Mononuclear cell (primary cell): Measurements from ENCODE around the gene MACC1. TPM values are rescaled to one million over a fixed set of nuclear protein-coding genes. Genes with fewer than 3 reads are reported as not detected.

Experiments used
- H3K27me3 ChIP-seq: 2 replicates; pipeline ENCODE4 v1.6.0; 2011; ENCODE audit warnings: low read length, control low read depth; ENCODE audit not compliant: insufficient read depth
- H3K4me1 ChIP-seq: 2 replicates; pipeline ENCODE4 v1.5.1; 2011; ENCODE audit warnings: mild to moderate bottlenecking, low read length, control low read depth; ENCODE audit not compliant: insufficient read depth
- H3K4me3 ChIP-seq: 2 replicates; pipeline ENCODE4 v1.5.1; 2011; ENCODE audit warnings: mild to moderate bottlenecking, low read length, moderate library complexity
- H3K9me3 ChIP-seq: 2 replicates; pipeline ENCODE4 v1.5.1; 2011; ENCODE audit warnings: low read depth, mild to moderate bottlenecking, control low read depth, low read length
- total RNA-seq: library from RNA; depleted of rRNA; stranded (reverse); fragments of >200 nt; gene quantifications from one replicate; pipeline ENCODE4 v1.2.3, GENCODE V29; 2012

Gene MACC1
- total RNA-seq, 1 donor = 1.0 TPM

GRCh38 chr7:20237464-20238193, 20.4 kb upstream of the MACC1 start:
- Histone ChIP-seq H3K4me3 (no peak overlapping the region), H3K9me3 (no peaks in the 10 kb centered on the region), H3K27me3 (no peaks in the 10 kb centered on the region), H3K4me1 (peaks cover 5% of the 10 kb centered on the region)

GRCh38 chr7:20236790-20237189, 19.6 kb upstream of the MACC1 start:
- Histone ChIP-seq H3K9me3 (no peaks in the 10 kb centered on the region), H3K4me3 (no peak overlapping the region), H3K4me1 (peaks cover 5% of the 10 kb centered on the region), H3K27me3 (no peaks in the 10 kb centered on the region)

GRCh38 chr7:20236043-20236442, 18.9 kb upstream of the MACC1 start:
- Histone ChIP-seq H3K4me1 (peaks cover 5% of the 10 kb centered on the region), H3K27me3 (no peaks in the 10 kb centered on the region)

GRCh38 chr7:20235288-20235687, 18.1 kb upstream of the MACC1 start:
- H3K27me3 ChIP-seq = no peaks in the 10 kb centered on the region
- peaks cover 5% of the 10 kb centered on the region for H3K4me1 ChIP-seq
- H3K9me3 ChIP-seq = no peaks in the 10 kb centered on the region
- no peak overlapping the region for H3K4me3 ChIP-seq

More at GRCh38 chr7:20236043-20236442, 18.9 kb upstream of the MACC1 start:
- Histone ChIP-seq H3K4me3 (no peak overlapping the region), H3K9me3 (no peaks in the 10 kb centered on the region)

- Histone ChIP-seq H3K9me3 (no peaks in the 10 kb centered on the region), H3K4me3 (no peak overlapping the region), H3K27me3 (no peaks in the 10 kb centered on the region), H3K4me1 (peaks cover under 1% of the 10 kb centered on the region)
These were observed 16.2 kb upstream of the MACC1 start for GRCh38 chr7:20233362-20233761.

GRCh38 chr7:20232848-20233247, 15.7 kb upstream of the MACC1 start:
- Histone ChIP-seq H3K27me3 (no peaks in the 10 kb centered on the region), H3K4me3 (no peak overlapping the region), H3K9me3 (no peaks in the 10 kb centered on the region), H3K4me1 (no peaks in the 10 kb centered on the region)

GRCh38 chr7:20229646-20230500, 12.7 kb upstream of the MACC1 start:
- Histone ChIP-seq H3K9me3 (no peaks in the 10 kb centered on the region), H3K27me3 (no peaks in the 10 kb centered on the region), H3K4me3 (no peak overlapping the region), H3K4me1 (no peaks in the 10 kb centered on the region)

- Histone ChIP-seq H3K9me3 (no peaks in the 10 kb centered on the region), H3K4me1 (no peaks in the 10 kb centered on the region), H3K27me3 (no peaks in the 10 kb centered on the region), H3K4me3 (no peak overlapping the region)
These were observed 11.9 kb upstream of the MACC1 start for GRCh38 chr7:20229081-20229480.

GRCh38 chr7:20228654-20229053, 11.5 kb upstream of the MACC1 start:
- H3K4me3 ChIP-seq = no peak overlapping the region
- H3K4me1 ChIP-seq = no peaks in the 10 kb centered on the region
- H3K27me3 ChIP-seq = no peaks in the 10 kb centered on the region
- no peaks in the 10 kb centered on the region for H3K9me3 ChIP-seq

- Histone ChIP-seq H3K4me3 (no peak overlapping the region), H3K27me3 (no peaks in the 10 kb centered on the region), H3K9me3 (no peaks in the 10 kb centered on the region), H3K4me1 (no peaks in the 10 kb centered on the region)
These were observed 10.2 kb upstream of the MACC1 start for GRCh38 chr7:20227291-20227795.

GRCh38 chr7:20226860-20227259, 9.7 kb upstream of the MACC1 start:
- Histone ChIP-seq H3K27me3 (no peaks in the 10 kb centered on the region), H3K4me3 (no peak overlapping the region), H3K9me3 (no peaks in the 10 kb centered on the region), H3K4me1 (no peaks in the 10 kb centered on the region)

GRCh38 chr7:20225384-20225783, 8.2 kb upstream of the MACC1 start:
- Histone ChIP-seq H3K4me3 (no peak overlapping the region), H3K4me1 (peaks cover 11% of the 10 kb centered on the region), H3K9me3 (no peaks in the 10 kb centered on the region), H3K27me3 (no peaks in the 10 kb centered on the region)

- Histone ChIP-seq H3K9me3 (no peaks in the 10 kb centered on the region), H3K27me3 (no peaks in the 10 kb centered on the region), H3K4me3 (no peak overlapping the region), H3K4me1 (peaks cover 25% of the 10 kb centered on the region)
These were observed 6.8 kb upstream of the MACC1 start for GRCh38 chr7:20224025-20224424.

- Histone ChIP-seq H3K27me3 (no peaks in the 10 kb centered on the region), H3K4me1 (peaks cover 27% of the 10 kb centered on the region), H3K9me3 (no peaks in the 10 kb centered on the region), H3K4me3 (no peak overlapping the region)
These were observed 6.2 kb upstream of the MACC1 start for GRCh38 chr7:20223356-20223755.

- Histone ChIP-seq H3K27me3 (no peaks in the 10 kb centered on the region), H3K4me3 (no peak overlapping the region), H3K9me3 (no peaks in the 10 kb centered on the region), H3K4me1 (peaks cover 34% of the 10 kb centered on the region)
These were observed 5.1 kb upstream of the MACC1 start for GRCh38 chr7:20222219-20222828.
